Measurements from ENCODE around the gene SAE1.

- TF ChIP-seq CTCF (IDR thresholded peaks at IDR 0.05): no peak
- no peak for TF ChIP-seq EP300 (IDR thresholded peaks at IDR 0.05)
- TF ChIP-seq POLR2A (IDR thresholded peaks at IDR 0.05): no peak
Observed at GRCh38 chr19:47098608-47099007, 32.0 kb upstream of the SAE1 start.
